NB4 (cell line): ENCODE measurements around the gene RNF214.
"Not testable (repeated sequence)": the region's sequence is repeated elsewhere in the genome, so short reads cannot be mapped to it uniquely, and the experiment has no call there.

Experiments
- DNase-seq: peaks from one replicate; pipeline ENCODE4 v3.0.0; 2010; ENCODE audit warnings: low read depth
- H3K4me3 ChIP-seq: one replicate; pipeline ENCODE4 v1.5.1; 2011; ENCODE audit warnings: mild to moderate bottlenecking, low read depth, low read length, moderate library complexity
- MYC ChIP-seq: IDR thresholded peaks from 2 replicates; pipeline ENCODE4 v1.6.1; 2011; ENCODE audit warnings: low read depth, low read length
- POLR2A ChIP-seq: IDR thresholded peaks from 2 replicates; pipeline ENCODE4 v1.6.1; 2011; ENCODE audit warnings: mild to moderate bottlenecking; ENCODE audit not compliant: insufficient read length; ENCODE audit errors: extremely low read depth
- TF ChIP-seq, protein P1 (sequence below): IDR thresholded peaks from 2 replicates; pipeline ENCODE4 v1.6.1; 2011; ENCODE audit warnings: low read depth, low read length
- TF ChIP-seq, protein P2 (sequence below): IDR thresholded peaks from one replicate; pipeline ENCODE4 v1.5.1; 2012; ENCODE audit warnings: low read depth, low read length

The RNF214 gene

DNA sequence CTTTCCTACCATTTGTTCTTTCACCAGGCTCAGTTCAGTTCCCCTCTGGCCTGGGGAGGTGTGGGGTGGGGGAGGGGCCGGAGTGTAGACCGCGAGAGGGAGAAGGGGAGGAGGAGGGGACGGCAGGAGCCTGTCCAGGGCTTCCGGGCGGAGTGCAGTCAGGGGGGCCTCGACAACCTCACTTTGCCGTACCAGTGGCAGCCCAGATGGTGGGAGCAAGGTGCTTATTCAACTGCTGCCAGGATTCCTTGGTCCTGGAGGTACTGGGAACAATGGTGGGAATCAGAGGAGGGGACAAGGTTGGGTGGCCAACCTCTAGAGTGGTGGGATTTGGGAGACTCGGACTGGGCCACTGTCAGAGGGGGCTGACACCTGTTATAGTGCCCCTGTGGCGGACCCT, 82.4 kb downstream of the RNF214 start:
- peak; percentile 25 for DNase-seq
- H3K4me3 ChIP-seq, result no peak overlapping the region
- no peak for TF ChIP-seq MYC
- TF ChIP-seq, protein P1, sequence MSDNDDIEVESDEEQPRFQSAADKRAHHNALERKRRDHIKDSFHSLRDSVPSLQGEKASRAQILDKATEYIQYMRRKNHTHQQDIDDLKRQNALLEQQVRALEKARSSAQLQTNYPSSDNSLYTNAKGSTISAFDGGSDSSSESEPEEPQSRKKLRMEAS, result no peak
- TF ChIP-seq, protein P2, sequence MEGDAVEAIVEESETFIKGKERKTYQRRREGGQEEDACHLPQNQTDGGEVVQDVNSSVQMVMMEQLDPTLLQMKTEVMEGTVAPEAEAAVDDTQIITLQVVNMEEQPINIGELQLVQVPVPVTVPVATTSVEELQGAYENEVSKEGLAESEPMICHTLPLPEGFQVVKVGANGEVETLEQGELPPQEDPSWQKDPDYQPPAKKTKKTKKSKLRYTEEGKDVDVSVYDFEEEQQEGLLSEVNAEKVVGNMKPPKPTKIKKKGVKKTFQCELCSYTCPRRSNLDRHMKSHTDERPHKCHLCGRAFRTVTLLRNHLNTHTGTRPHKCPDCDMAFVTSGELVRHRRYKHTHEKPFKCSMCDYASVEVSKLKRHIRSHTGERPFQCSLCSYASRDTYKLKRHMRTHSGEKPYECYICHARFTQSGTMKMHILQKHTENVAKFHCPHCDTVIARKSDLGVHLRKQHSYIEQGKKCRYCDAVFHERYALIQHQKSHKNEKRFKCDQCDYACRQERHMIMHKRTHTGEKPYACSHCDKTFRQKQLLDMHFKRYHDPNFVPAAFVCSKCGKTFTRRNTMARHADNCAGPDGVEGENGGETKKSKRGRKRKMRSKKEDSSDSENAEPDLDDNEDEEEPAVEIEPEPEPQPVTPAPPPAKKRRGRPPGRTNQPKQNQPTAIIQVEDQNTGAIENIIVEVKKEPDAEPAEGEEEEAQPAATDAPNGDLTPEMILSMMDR, result no peak

DNA sequence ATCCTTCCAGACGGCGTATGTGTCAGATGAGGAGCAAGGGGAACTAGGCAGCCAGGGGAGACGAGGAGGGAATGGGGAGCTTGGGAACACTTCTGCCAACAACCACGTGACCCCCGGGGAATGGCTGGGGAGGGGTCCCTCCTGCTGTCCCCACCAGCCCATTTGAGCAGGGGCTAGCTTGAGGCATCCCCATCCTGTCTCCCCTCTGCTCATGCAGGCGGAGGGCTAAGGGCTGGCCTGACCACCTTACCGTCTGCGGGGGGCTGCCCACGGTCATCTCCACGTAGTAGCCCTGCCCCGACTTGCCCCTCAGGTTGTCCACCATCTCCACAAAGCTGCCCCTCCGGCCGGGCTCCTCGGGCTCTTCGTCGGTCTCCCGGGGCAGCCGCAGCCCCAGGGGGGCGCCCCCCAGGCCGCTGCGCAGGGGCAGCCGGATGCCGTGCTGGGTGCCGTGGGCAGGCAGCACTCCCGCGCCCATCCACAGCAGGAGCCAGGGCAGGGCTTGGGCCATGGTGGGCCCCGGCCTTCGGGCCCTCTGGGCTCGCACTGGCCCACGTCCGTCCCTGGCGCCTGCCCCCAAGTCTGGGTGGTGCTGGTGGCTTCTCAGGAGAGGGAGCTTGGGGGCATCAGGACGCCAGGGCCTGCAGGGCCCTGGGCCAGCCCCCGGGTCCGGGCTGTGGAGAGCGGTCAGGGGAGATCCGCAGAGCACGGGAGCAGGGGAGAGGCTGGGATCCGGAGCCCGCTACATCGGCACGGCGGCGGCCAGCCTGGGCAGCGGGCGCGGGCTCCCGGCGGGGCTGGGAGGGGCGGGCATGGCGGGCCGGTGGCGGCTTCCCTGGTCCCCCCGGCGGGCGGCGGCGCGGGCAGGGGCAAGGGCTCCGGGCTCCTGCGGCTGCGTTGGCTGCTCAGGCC, 83.1 kb downstream of the RNF214 start:
- peak overlapping the region; percentile 55 for H3K4me3 ChIP-seq
- no peak for DNase-seq
- TF ChIP-seq MYC, result no peak
- TF ChIP-seq, protein P1, result no peak
- no peak for TF ChIP-seq POLR2A
- TF ChIP-seq, protein P2, result no peak

DNA sequence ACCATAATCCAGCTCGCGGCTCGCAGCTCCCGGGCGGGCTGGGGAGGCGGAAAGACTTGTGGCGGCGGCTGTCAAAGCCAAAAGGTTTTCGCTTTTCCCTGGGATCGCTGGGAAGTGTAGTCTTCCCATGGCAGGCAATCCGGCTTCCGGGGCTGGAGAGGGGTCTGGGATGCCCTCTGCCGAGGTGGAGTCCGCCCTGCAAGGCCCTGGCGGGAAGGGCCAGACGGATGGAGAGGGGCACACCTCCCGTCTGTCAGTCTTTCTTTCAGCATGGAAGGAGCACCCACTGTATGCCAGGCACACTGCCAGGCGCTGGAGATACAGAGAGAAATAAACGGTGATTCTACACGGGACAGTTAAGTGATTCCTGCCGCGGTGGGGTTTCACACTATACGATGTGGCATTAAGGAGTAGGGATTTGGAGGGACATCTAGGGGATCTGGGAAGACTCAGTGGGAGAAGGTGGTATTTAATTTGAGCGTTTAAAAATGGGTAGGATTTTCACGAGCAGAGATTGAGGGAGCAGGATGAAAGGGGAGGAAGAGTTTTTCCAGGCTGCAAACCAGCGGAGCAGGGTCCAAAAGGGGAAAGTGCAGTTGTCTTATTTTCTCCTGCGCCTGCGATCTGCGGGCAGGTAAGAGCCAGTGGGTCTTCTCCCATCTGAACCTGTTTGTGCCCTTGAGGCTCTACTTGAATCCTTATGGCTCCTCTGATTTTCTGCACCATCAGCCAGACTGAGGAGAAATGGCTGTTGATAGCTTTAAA, 83.9 kb downstream of the RNF214 start, which contains the start of gene BACE1:
Gene BACE1, minus strand, starts transcription at position 60 of the 765 bp plus-strand sequence. CDS start 461 bp downstream, outside the sequence.
- H3K4me3 ChIP-seq, result peak within 1 kb of the TSS; percentile 55
- peak; percentile 80 for DNase-seq
- TF ChIP-seq, protein P1, result no peak
- TF ChIP-seq MYC (no peak), POLR2A (no peak)
- TF ChIP-seq, protein P2, result no peak

DNA sequence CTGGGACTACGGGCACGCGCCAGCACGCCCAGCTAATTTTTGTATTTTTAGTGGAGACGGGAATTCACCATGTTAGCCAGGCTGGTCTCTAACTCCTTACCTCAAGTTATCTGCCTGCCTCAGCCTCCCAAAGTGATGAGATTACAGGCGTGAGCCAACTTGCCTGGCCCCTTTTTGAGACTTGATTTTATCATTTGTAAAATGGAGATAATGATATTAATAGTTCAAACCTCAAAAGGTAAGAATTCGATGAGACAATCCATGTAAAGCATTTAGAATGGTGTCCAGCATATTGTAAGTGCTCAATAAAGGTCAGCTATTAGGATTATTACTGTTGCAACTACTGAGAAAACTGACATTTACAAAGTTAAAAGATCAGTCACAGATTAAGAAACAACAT, 86.3 kb downstream of the RNF214 start:
- TF ChIP-seq POLR2A, result no peak
- TF ChIP-seq MYC, result no peak
- TF ChIP-seq, protein P2, result no peak
- TF ChIP-seq, protein P1, result no peak
- no peak overlapping the region for H3K4me3 ChIP-seq
- no peak for DNase-seq

DNA sequence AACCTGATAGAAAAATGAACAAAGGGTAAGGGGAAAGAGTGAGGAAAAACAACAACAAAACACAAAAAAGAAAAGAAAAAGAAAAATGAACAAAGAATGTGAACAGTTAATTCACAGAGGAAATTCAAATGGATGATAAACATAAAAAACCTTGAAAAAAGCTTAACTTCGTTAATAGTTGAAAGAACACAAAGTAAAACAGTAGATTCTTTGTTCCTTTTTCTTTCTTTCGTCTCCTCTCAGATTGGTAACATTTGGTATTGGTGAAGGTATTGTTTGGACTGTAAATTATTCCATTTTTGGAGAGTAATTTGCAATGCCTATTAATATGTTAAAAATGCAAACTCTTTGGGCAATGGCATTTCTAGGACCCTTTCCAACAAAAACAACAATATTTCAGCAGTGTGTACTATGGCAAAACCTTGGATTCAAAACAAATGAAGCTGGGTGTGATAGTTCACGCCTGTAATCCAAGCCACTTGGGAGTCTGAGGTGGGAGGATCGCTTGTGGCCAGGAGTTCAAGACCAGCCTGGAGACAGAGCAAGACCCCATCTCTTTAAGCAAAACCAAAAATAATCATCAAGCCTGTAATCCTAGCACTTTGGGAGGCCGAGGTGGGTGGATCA, 86.9 kb downstream of the RNF214 start:
- no peak for DNase-seq
- no peak overlapping the region for H3K4me3 ChIP-seq

DNA sequence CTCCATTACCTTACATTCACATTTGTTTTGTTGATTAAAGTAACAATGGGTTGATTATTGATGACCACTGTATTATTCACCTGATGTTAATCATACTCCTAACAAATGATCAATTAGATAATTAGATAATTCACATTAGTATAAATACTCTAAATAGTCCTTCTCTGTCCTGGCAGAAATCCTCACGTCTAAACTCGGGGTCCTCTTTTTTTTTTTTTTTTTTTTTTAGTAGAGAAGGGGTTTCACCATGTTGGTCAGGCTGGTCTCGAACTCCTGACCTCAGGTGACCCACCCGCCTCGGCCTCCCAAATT, 94.7 kb downstream of the RNF214 start:
- peak overlapping the region; percentile 26 for H3K4me3 ChIP-seq
- DNase-seq, result not testable (repeated sequence)

More for the DNA sequence above, 86.9 kb downstream of the RNF214 start:
- no peak for TF ChIP-seq MYC
- TF ChIP-seq, protein P2, result no peak
- TF ChIP-seq POLR2A, result no peak
- TF ChIP-seq, protein P1, result no peak
